Measurements from ENCODE around the gene SERPINB1.
A peak's percentile ranks its signal among the peaks of the same experiment; 100 is the strongest.
"Not testable (repeated sequence)": the region's sequence is repeated elsewhere in the genome, so short reads cannot be mapped to it uniquely, and the experiment has no call there.

The SERPINB1 gene

GRCh38 chr6:2865694-2866151 is 24.1 kb upstream of the SERPINB1 start:
- DNase-seq (ENCODE audit: low spot score): no peak

- no peak for DNase-seq (ENCODE audit: low spot score)
Measured at GRCh38 chr6:2865270-2865669, 23.6 kb upstream of the SERPINB1 start.

- no peak for DNase-seq (ENCODE audit: low spot score)
Measured at GRCh38 chr6:2863901-2864300, 22.2 kb upstream of the SERPINB1 start.

DNA sequence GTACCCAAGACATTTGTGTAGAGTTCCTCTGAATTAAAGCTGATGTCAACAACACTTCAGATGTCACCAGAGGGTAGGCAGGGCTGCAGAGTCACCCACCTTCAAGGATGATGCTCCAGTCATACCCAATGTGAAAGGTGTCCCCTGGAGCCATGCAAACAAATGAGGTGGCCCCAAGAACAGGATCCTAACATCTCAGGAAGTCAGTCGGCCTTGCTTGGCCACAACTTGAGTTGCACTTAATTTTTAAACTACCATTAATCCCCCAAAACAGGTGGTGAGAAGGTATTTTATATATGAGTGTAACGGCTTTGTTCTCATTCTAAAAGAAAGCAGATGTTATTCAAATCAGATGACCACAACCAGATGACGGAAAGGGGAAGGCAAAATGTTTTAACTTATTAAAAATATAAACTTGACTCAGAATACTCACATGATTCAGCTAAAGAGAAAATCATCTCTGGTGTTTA is 21.1 kb upstream of the SERPINB1 start:
- no peak for DNase-seq (ENCODE audit: low spot score)

DNA sequence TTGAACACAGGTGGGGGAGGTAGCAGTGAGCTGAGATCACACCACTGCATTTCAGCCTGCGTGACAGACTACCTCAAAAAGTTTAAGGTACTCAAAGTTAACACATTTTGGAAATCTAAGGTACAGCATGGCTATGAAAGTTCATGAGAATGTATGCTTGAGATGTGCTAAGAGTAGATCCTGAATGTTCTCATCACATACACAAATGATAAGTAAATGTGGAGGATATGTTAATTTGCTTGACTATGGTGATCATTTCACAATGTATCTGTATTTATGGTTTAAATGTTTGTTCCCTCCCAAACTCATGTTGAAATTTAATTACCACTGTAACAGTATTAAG is 20.1 kb upstream of the SERPINB1 start:
- no peak for DNase-seq (ENCODE audit: low spot score)

- no peak for DNase-seq (ENCODE audit: low spot score)
Measured at GRCh38 chr6:2861060-2861821, 19.6 kb upstream of the SERPINB1 start.

GRCh38 chr6:2860706-2861059 is 19.0 kb upstream of the SERPINB1 start:
- not testable (repeated sequence) for DNase-seq (ENCODE audit: low spot score)

- not testable (repeated sequence) for DNase-seq (ENCODE audit: low spot score)
Measured at GRCh38 chr6:2859798-2860705, 18.4 kb upstream of the SERPINB1 start.

DNA sequence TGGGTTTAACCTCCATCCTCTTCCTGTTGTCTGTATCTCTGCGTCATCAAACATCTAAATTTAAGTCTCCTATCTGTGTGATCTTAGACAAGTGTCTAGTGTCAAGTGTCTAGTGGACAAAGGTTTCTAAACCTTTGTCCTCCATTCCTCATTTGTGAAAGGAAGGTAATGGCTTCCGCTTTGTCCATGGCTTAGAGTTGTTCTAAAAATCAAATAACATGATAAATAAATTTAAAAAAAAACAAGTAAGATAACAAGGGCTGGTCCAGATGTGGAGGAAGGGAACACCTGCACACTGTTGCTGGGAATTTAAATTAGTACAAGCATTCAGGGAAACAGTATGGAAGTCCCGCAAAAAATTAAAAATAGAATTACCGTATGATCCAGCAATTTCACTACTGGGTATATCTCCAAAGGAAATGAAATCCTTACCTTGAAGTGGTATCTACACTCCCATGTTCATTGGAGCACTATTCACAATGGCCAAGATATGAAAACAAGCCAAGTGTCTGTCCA is 17.6 kb upstream of the SERPINB1 start:
- DNase-seq (ENCODE audit: low spot score): no peak

- peak; percentile 27 for DNase-seq (ENCODE audit: low spot score)
Measured at GRCh38 chr6:2857580-2858337, 16.1 kb upstream of the SERPINB1 start.

GRCh38 chr6:2857185-2857579 is 15.5 kb upstream of the SERPINB1 start:
- no peak for DNase-seq (ENCODE audit: low spot score)

GRCh38 chr6:2855061-2855519 is 13.4 kb upstream of the SERPINB1 start:
- DNase-seq (ENCODE audit: low spot score): no peak

DNA sequence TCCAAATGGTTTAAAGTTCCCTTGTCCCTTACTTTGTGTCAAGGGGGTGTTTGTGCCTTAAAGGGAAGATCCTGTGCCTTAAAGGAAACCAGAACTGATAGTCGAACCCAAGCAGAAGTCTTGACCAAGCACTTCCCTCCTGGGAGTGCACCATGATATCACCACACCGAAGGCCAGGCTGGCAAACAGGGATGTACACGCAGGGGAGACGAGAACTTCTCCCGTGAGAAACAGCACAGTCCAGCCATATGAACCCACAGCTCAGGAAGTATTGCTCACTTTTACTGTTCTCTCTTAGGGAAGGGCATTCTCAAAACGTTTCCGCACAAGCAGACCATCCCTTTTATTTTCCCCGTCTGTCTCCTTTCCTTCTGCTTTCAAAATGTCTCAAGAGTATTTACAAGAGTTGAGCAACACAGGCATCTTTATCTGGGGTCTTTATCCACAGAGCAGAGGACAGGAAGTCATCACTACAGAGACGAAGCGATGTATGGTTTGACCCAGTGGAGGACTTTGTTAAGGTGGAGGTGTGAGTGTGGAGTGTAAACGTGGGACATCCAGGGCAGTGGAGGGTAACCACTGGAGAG is 12.8 kb upstream of the SERPINB1 start:
- DNase-seq (ENCODE audit: low spot score): no peak

DNA sequence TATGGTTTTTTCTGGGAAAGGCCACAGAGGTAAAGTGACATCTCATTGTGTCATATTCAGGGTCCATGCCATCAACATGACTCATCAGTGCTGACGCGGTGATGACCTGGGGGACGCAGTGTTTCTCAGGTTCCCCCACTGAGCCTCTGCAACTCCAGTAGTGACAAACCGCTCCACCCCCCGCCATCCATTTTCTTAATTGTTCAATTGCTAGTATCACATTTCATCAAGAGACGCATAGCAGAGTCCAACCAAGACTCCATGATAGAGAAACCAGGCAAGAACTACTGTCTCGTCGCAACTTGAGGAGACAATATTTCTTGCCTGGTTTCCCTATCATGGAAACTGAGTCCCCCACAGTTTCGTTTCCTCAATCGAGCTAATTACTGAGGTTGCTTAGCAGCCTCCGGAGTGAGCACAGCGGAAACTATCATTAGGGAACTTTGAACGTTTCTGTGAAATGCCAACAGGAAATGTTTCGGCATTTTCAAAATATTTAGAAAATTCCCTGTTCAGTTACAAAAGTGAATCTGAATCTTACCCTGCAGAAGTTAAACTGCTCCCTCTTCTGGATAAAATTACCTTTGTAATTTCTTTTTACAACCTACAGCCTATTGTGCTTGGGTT is 12.2 kb upstream of the SERPINB1 start:
- DNase-seq (ENCODE audit: low spot score): no peak

GRCh38 chr6:2853378-2853768 is 11.7 kb upstream of the SERPINB1 start:
- not testable (repeated sequence) for DNase-seq (ENCODE audit: low spot score)

GRCh38 chr6:2852921-2853322 is 11.3 kb upstream of the SERPINB1 start:
- DNase-seq (ENCODE audit: low spot score): no peak

- DNase-seq (ENCODE audit: low spot score): no peak
Measured at GRCh38 chr6:2852514-2852855, 10.8 kb upstream of the SERPINB1 start.

GRCh38 chr6:2851727-2852513 is 10.3 kb upstream of the SERPINB1 start:
- no peak for DNase-seq (ENCODE audit: low spot score)

DNA sequence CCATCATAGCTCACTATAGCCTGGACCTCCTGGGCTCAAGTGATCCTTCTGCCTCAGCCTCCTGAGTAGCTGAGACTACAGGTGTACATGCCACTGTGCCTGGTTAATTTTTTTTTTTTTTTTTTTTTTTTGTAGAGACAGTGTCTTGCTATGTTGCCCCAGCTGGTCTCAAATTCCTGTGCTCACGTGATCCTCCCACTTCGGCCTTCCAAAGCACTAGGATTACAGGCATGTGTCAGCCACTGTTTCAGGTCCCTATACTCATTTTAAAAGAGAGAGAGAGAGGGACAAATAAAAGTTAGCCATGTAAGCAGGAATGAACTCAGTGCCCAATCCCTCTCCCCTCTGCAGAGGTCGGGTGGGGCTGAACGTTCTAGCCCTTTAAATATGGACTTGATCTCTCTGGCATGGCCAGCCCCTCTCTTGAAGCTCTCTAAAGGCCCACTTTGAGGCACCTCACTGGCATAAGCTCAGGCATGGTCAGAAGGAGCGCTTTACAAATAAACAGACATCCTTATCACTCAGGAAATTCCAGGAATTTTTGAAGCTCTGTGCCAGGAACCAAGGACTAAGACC is 9.0 kb upstream of the SERPINB1 start:
- no peak for DNase-seq (ENCODE audit: low spot score)

GRCh38 chr6:2848851-2849250 is 7.2 kb upstream of the SERPINB1 start:
- DNase-seq (ENCODE audit: low spot score): no peak
